HCT116 (cell line): ENCODE results near the gene NEB.
"Not testable (repeated sequence)": the region's sequence is repeated elsewhere in the genome, so short reads cannot be mapped to it uniquely, and the experiment has no call there.

Experiments
- CEBPB ChIP-seq: IDR thresholded peaks from 2 replicates; pipeline ENCODE4 v1.6.1; 2012; ENCODE audit warnings: low read depth
- CTCF ChIP-seq, 3 experiments: fragments of 200-600 bp in 1 of 3; sonication (generic) in 1 of 3; IDR thresholded peaks in 2 of 3; conservative IDR thresholded peaks in 1 of 3; 2 replicates each; pipeline ENCODE4 v1.5.1; 2012 to 2017; ENCODE audit warnings: low read depth in 2 of 3, low read length in 2 of 3, antibody characterized with exemption in 1 of 3, borderline replicate concordance in 1 of 3, control low read depth in 1 of 3, mild to moderate bottlenecking in 1 of 3, mixed read lengths in 1 of 3, mixed run types in 1 of 3, moderate library complexity in 1 of 3; ENCODE audit not compliant: insufficient read depth in 1 of 3
- EZH2 ChIP-seq: fragments of 200-600 bp; sonication (generic); IDR thresholded peaks from 2 replicates; pipeline ENCODE4 v1.6.1; 2017; ENCODE audit warnings: antibody characterized with exemption, mixed run types
- POLR2A ChIP-seq: IDR thresholded peaks from 2 replicates; pipeline ENCODE4 v1.7.0; 2011; ENCODE audit warnings: borderline replicate concordance; ENCODE audit not compliant: insufficient read depth, insufficient read length; ENCODE audit errors: extremely low read depth
- POLR2AphosphoS5 ChIP-seq: IDR thresholded peaks from 2 replicates; pipeline ENCODE4 v1.6.1; 2011; ENCODE audit warnings: mild to moderate bottlenecking, low read depth, low read length, moderate library complexity
- REST ChIP-seq: IDR thresholded peaks from 2 replicates; pipeline ENCODE4 v1.6.1; 2012; ENCODE audit warnings: low read depth
- YY1 ChIP-seq: IDR thresholded peaks from 2 replicates; pipeline ENCODE4 v1.6.1; 2011; ENCODE audit warnings: low read length, low read depth, moderate library complexity, mild to moderate bottlenecking; ENCODE audit not compliant: insufficient replicate concordance; ENCODE audit errors: extremely low read depth
- ZBTB33 ChIP-seq: IDR thresholded peaks from 2 replicates; pipeline ENCODE4 v1.6.1; 2011; ENCODE audit warnings: mild to moderate bottlenecking, low read length, moderate library complexity; ENCODE audit not compliant: insufficient replicate concordance; ENCODE audit errors: extremely low read depth

- TF ChIP-seq CEBPB; CTCF (IDR thresholded peaks at IDR 0.05 in 2 of 3, conservative IDR thresholded peaks at IDR 0.05 in 1 of 3; ENCODE audit: borderline replicate concordance in 1 of 3, insufficient read depth in 1 of 3, low read depth in 2 of 3, low read length in 2 of 3); EZH2; POLR2A; YY1; ZBTB33; POLR2AphosphoS5; REST: not testable (repeated sequence)
Measured at GRCh38 chr2:151641895-151642294, 92.4 kb downstream of the NEB start.
